ENCODE results near the gene INTS11. TPM values are rescaled to one million over a fixed set of nuclear protein-coding genes. Genes with fewer than 3 reads are reported as not detected.

Gene INTS11
- total and polyA plus RNA-seq, 4 donors: 39.8 to 206 (median 114) TPM

- 85% methylated on average over 41 of the region's 41 CpGs for WGBS (ENCODE audit: insufficient coverage)
- no peak within 1 kb of the TSS for H3K27ac ChIP-seq (ENCODE audit: low read depth, low read length)
- no peaks in the 10 kb centered on the region for H3K9me3 ChIP-seq (ENCODE audit: control insufficient read depth, insufficient read depth, low read length)
- H3K4me1 ChIP-seq (ENCODE audit: control insufficient read depth, insufficient read depth, low read length): peaks cover 16% of the 10 kb centered on the region
- no peaks in the 10 kb centered on the region for H3K27me3 ChIP-seq (ENCODE audit: control insufficient read depth, insufficient read depth, low read length)
- DNase-seq (ENCODE audit: low read depth in 4 of 6, low spot score in 6 of 6): no peak
- H3K36me3 ChIP-seq (ENCODE audit: control insufficient read depth, insufficient read depth, low read length): peaks cover 93% of the 10 kb centered on the region
- no peak within 1 kb of the TSS for H3K4me3 ChIP-seq (ENCODE audit: low read depth, low read length)
These were observed 6.9 kb upstream of the INTS11 start, which contains the start of gene TAS1R3 for GRCh38 chr1:1331068-1331965. Gene TAS1R3 (plus strand): TSS chr1:1331280. CDS start chr1:1331346, 66 bp downstream.

DNA sequence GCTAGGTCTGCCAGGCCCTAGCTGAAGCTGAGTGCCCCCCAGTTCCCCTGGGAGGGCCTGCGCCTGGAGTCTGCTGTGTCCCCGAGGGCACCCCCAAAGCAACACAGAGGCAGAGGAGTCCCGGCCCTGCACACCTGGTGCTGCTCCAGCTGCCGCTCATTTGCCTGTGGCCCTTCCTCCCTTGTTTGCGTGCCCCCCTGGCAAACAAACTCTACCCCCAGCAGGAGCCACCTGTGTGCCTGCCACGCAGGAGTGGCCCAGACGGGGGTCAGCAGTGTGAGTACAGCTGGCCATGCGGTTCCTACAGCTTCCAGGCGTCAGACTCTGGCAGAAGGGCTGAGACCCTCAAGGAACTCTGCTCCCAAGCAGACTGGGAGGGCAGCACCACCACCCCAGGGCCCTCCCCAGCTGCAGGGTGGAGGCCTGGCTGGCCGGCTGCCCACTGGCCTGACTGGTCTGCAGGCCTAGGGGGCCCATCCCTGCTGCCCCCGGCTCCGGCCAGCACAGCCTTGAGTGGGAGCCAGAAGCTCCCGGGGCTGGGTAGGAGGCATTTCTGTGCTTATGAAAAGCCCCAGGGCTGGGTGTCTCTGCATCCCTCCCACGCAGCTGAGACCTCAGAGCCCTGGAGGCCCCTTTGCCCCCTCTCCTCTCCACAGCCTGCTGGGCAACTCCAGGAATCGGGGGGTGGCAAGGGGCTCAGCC lies 6.1 kb upstream of the INTS11 start:
- Histone ChIP-seq H3K36me3 (ENCODE audit: control insufficient read depth, insufficient read depth, low read length) (peaks cover 93% of the 10 kb centered on the region), H3K27ac (ENCODE audit: low read depth, low read length) (no peak overlapping the region), H3K27me3 (ENCODE audit: control insufficient read depth, insufficient read depth, low read length) (no peaks in the 10 kb centered on the region), H3K4me3 (ENCODE audit: low read depth, low read length) (no peak overlapping the region), H3K9me3 (ENCODE audit: control insufficient read depth, insufficient read depth, low read length) (no peaks in the 10 kb centered on the region), H3K4me1 (ENCODE audit: control insufficient read depth, insufficient read depth, low read length) (peaks cover 24% of the 10 kb centered on the region)
- 75% methylated on average over 15 of the region's 15 CpGs for WGBS (ENCODE audit: insufficient coverage)
- DNase-seq (ENCODE audit: low read depth in 4 of 6, low spot score in 6 of 6): no peak

- DNase-seq (ENCODE audit: low read depth in 4 of 6, low spot score in 6 of 6): no peak
- no peaks in the 10 kb centered on the region for H3K9me3 ChIP-seq (ENCODE audit: control insufficient read depth, insufficient read depth, low read length)
- H3K27ac ChIP-seq (ENCODE audit: low read depth, low read length): no peak overlapping the region
- 93% methylated on average over 58 of the region's 58 CpGs for WGBS (ENCODE audit: insufficient coverage)
- H3K4me1 ChIP-seq (ENCODE audit: control insufficient read depth, insufficient read depth, low read length): peaks cover 31% of the 10 kb centered on the region
- H3K27me3 ChIP-seq (ENCODE audit: control insufficient read depth, insufficient read depth, low read length): no peaks in the 10 kb centered on the region
- H3K4me3 ChIP-seq (ENCODE audit: low read depth, low read length): no peak overlapping the region
- H3K36me3 ChIP-seq (ENCODE audit: control insufficient read depth, insufficient read depth, low read length): peaks cover 89% of the 10 kb centered on the region
These were observed 5.1 kb upstream of the INTS11 start for GRCh38 chr1:1329304-1330210.

- no peak for DNase-seq (ENCODE audit: low read depth in 4 of 6, low spot score in 6 of 6)
- no peak overlapping the region for H3K4me3 ChIP-seq (ENCODE audit: low read depth, low read length)
- peaks cover 36% of the 10 kb centered on the region for H3K4me1 ChIP-seq (ENCODE audit: control insufficient read depth, insufficient read depth, low read length)
- WGBS (ENCODE audit: insufficient coverage): 85% methylated on average over 13 of the region's 15 CpGs
- H3K36me3 ChIP-seq (ENCODE audit: control insufficient read depth, insufficient read depth, low read length): peaks cover 76% of the 10 kb centered on the region
- no peaks in the 10 kb centered on the region for H3K9me3 ChIP-seq (ENCODE audit: control insufficient read depth, insufficient read depth, low read length)
- no peaks in the 10 kb centered on the region for H3K27me3 ChIP-seq (ENCODE audit: control insufficient read depth, insufficient read depth, low read length)
- H3K27ac ChIP-seq (ENCODE audit: low read depth, low read length): no peak overlapping the region
These were observed 3.8 kb upstream of the INTS11 start for GRCh38 chr1:1328254-1328653.

- Histone ChIP-seq H3K4me1 (ENCODE audit: control insufficient read depth, insufficient read depth, low read length) (peaks cover 42% of the 10 kb centered on the region), H3K27ac (ENCODE audit: low read depth, low read length) (no peak overlapping the region), H3K4me3 (ENCODE audit: low read depth, low read length) (no peak overlapping the region), H3K9me3 (ENCODE audit: control insufficient read depth, insufficient read depth, low read length) (no peaks in the 10 kb centered on the region), H3K27me3 (ENCODE audit: control insufficient read depth, insufficient read depth, low read length) (no peaks in the 10 kb centered on the region), H3K36me3 (ENCODE audit: control insufficient read depth, insufficient read depth, low read length) (peaks cover 73% of the 10 kb centered on the region)
- no peak for DNase-seq (ENCODE audit: low read depth in 4 of 6, low spot score in 6 of 6)
- WGBS (ENCODE audit: insufficient coverage): 91% methylated on average over 40 of the region's 40 CpGs
These were observed 2.8 kb upstream of the INTS11 start for GRCh38 chr1:1327291-1327690.

- peaks cover 45% of the 10 kb centered on the region for H3K4me1 ChIP-seq (ENCODE audit: control insufficient read depth, insufficient read depth, low read length)
- no peak for DNase-seq (ENCODE audit: low read depth in 4 of 6, low spot score in 6 of 6)
- H3K36me3 ChIP-seq (ENCODE audit: control insufficient read depth, insufficient read depth, low read length): peaks cover 78% of the 10 kb centered on the region
- no peaks in the 10 kb centered on the region for H3K27me3 ChIP-seq (ENCODE audit: control insufficient read depth, insufficient read depth, low read length)
- no peak overlapping the region for H3K4me3 ChIP-seq (ENCODE audit: low read depth, low read length)
- 86% methylated on average over 7 of the region's 8 CpGs for WGBS (ENCODE audit: insufficient coverage)
- no peak overlapping the region for H3K27ac ChIP-seq (ENCODE audit: low read depth, low read length)
- H3K9me3 ChIP-seq (ENCODE audit: control insufficient read depth, insufficient read depth, low read length): no peaks in the 10 kb centered on the region
These were observed 1.7 kb upstream of the INTS11 start for GRCh38 chr1:1326075-1326605.

GRCh38 chr1:1325288-1326074 lies 1.0 kb upstream of the INTS11 start:
- 74% methylated on average over 16 of the region's 16 CpGs for WGBS (ENCODE audit: insufficient coverage)
- Histone ChIP-seq H3K4me3 (ENCODE audit: low read depth, low read length) (peak overlapping the region; percentile 58), H3K27ac (ENCODE audit: low read depth, low read length) (peak overlapping the region; percentile 33), H3K4me1 (ENCODE audit: control insufficient read depth, insufficient read depth, low read length) (peaks cover 38% of the 10 kb centered on the region), H3K9me3 (ENCODE audit: control insufficient read depth, insufficient read depth, low read length) (no peaks in the 10 kb centered on the region), H3K36me3 (ENCODE audit: control insufficient read depth, insufficient read depth, low read length) (peaks cover 78% of the 10 kb centered on the region), H3K27me3 (ENCODE audit: control insufficient read depth, insufficient read depth, low read length) (no peaks in the 10 kb centered on the region)
- DNase-seq (ENCODE audit: low read depth in 4 of 6, low spot score in 6 of 6): no peak

DNA sequence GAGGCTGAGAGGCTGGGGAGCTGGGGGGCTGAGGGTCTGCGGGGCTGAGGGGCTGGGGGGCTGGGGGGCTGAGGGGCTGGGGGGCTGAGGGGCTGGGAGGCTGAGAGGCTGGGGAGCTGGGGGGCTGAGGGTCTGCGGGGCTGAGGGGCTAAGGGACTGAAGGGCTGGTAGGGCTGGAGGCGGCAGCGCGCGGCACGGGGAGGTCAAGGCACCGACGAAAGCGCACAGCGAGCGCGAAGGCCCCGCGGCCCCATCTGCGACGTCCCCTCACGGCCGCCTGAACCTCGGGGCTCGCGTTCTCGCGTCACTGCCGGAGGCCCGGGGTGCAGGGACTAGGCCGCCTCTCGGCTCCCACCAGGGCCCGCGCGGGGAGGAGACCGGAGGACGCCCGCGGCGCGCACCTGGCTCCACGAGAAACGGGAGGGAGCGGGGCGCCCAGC lies 356 bp downstream of the INTS11 start:
- no peaks in the 10 kb centered on the region for H3K27me3 ChIP-seq (ENCODE audit: control insufficient read depth, insufficient read depth, low read length)
- H3K4me3 ChIP-seq (ENCODE audit: low read depth, low read length): peak overlapping the region; percentile 52
- no peaks in the 10 kb centered on the region for H3K9me3 ChIP-seq (ENCODE audit: control insufficient read depth, insufficient read depth, low read length)
- WGBS (ENCODE audit: insufficient coverage): under 1% methylated on average over 40 of the region's 41 CpGs
- peaks cover 36% of the 10 kb centered on the region for H3K4me1 ChIP-seq (ENCODE audit: control insufficient read depth, insufficient read depth, low read length)
- no peak overlapping the region for H3K27ac ChIP-seq (ENCODE audit: low read depth, low read length)
- H3K36me3 ChIP-seq (ENCODE audit: control insufficient read depth, insufficient read depth, low read length): peaks cover 79% of the 10 kb centered on the region
- no peak for DNase-seq (ENCODE audit: low read depth in 4 of 6, low spot score in 6 of 6)

Measured in spinal cord (tissue), 10 donors.